Hepatocyte (in vitro differentiated cells): ENCODE results near the gene CYSTM1.

Source experiments
- EZH2 ChIP-seq: fragments of 200-600 bp; sonication (generic); IDR thresholded peaks from 2 replicates; pipeline ENCODE4 v1.6.1; 2016; ENCODE audit warnings: antibody characterized with exemption, mild to moderate bottlenecking, borderline replicate concordance
- TF ChIP-seq, protein P1 (sequence below): fragments of 200-600 bp; sonication (generic); IDR thresholded peaks from 2 replicates; pipeline ENCODE4 v1.5.1; 2016; ENCODE audit warnings: antibody characterized with exemption, mild to moderate bottlenecking; ENCODE audit not compliant: poor library complexity

- no peak for TF ChIP-seq EZH2
- TF ChIP-seq, protein P1, sequence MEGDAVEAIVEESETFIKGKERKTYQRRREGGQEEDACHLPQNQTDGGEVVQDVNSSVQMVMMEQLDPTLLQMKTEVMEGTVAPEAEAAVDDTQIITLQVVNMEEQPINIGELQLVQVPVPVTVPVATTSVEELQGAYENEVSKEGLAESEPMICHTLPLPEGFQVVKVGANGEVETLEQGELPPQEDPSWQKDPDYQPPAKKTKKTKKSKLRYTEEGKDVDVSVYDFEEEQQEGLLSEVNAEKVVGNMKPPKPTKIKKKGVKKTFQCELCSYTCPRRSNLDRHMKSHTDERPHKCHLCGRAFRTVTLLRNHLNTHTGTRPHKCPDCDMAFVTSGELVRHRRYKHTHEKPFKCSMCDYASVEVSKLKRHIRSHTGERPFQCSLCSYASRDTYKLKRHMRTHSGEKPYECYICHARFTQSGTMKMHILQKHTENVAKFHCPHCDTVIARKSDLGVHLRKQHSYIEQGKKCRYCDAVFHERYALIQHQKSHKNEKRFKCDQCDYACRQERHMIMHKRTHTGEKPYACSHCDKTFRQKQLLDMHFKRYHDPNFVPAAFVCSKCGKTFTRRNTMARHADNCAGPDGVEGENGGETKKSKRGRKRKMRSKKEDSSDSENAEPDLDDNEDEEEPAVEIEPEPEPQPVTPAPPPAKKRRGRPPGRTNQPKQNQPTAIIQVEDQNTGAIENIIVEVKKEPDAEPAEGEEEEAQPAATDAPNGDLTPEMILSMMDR, result no peak
These were observed 42.5 kb downstream of the CYSTM1 start for GRCh38 chr5:140217299-140218026.
